Activated naive CD8-positive, alpha-beta T cell (primary cell): ENCODE data around the gene MYD88.

Source experiments
- H3K27ac Mint-ChIP-seq: one replicate; pipeline ENCODE4 v1.8.0; 2021; ENCODE audit warnings: mixed read lengths
- H3K27me3 Mint-ChIP-seq: one replicate; pipeline ENCODE4 v1.8.0; 2021; ENCODE audit warnings: mixed read lengths
- H3K36me3 Mint-ChIP-seq: one replicate; pipeline ENCODE4 v1.8.0; 2021; ENCODE audit warnings: mixed read lengths
- H3K4me1 Mint-ChIP-seq: one replicate; pipeline ENCODE4 v1.8.0; 2021; ENCODE audit warnings: low read depth, mixed read lengths
- H3K4me3 Mint-ChIP-seq: one replicate; pipeline ENCODE4 v1.8.0; 2021; ENCODE audit warnings: mild to moderate bottlenecking, mixed read lengths
- H3K9me3 Mint-ChIP-seq: one replicate; pipeline ENCODE4 v1.8.0; 2021; ENCODE audit warnings: low read depth, mixed read lengths

The MYD88 gene

GRCh38 chr3:38171622-38172021, 33.2 kb downstream of the MYD88 start:
- Mint-ChIP-seq H3K36me3 (peaks cover 6% of the 10 kb centered on the region), H3K4me1 (peaks cover 87% of the 10 kb centered on the region), H3K27ac (no peak overlapping the region), H3K27me3 (no peaks in the 10 kb centered on the region), H3K9me3 (no peaks in the 10 kb centered on the region), H3K4me3 (no peak overlapping the region)

GRCh38 chr3:38173834-38174418, 35.5 kb downstream of the MYD88 start:
- Mint-ChIP-seq H3K36me3 (peaks cover 3% of the 10 kb centered on the region), H3K4me1 (peaks cover 71% of the 10 kb centered on the region), H3K27ac (peak overlapping the region; percentile 6), H3K9me3 (no peaks in the 10 kb centered on the region), H3K27me3 (no peaks in the 10 kb centered on the region), H3K4me3 (peak overlapping the region; percentile 15)

GRCh38 chr3:38177181-38177580, 38.7 kb downstream of the MYD88 start:
- peaks cover 5% of the 10 kb centered on the region for H3K36me3 Mint-ChIP-seq
- no peaks in the 10 kb centered on the region for H3K27me3 Mint-ChIP-seq
- H3K4me1 Mint-ChIP-seq: peaks cover 55% of the 10 kb centered on the region
- peak overlapping the region; percentile 11 for H3K27ac Mint-ChIP-seq
- H3K4me3 Mint-ChIP-seq: no peak overlapping the region
- no peaks in the 10 kb centered on the region for H3K9me3 Mint-ChIP-seq

- H3K27me3 Mint-ChIP-seq: no peaks in the 10 kb centered on the region
- no peak overlapping the region for H3K4me3 Mint-ChIP-seq
- H3K9me3 Mint-ChIP-seq: no peaks in the 10 kb centered on the region
- peaks cover 22% of the 10 kb centered on the region for H3K36me3 Mint-ChIP-seq
- no peak overlapping the region for H3K27ac Mint-ChIP-seq
- H3K4me1 Mint-ChIP-seq: peaks cover 7% of the 10 kb centered on the region
Observed at GRCh38 chr3:38186781-38187180, 48.3 kb downstream of the MYD88 start.

- peaks cover 23% of the 10 kb centered on the region for H3K36me3 Mint-ChIP-seq
- H3K27ac Mint-ChIP-seq: no peak overlapping the region
- no peaks in the 10 kb centered on the region for H3K9me3 Mint-ChIP-seq
- H3K27me3 Mint-ChIP-seq: no peaks in the 10 kb centered on the region
- no peak overlapping the region for H3K4me3 Mint-ChIP-seq
- H3K4me1 Mint-ChIP-seq: peaks cover 5% of the 10 kb centered on the region
Observed at GRCh38 chr3:38190481-38190881, 52.0 kb downstream of the MYD88 start.
